ENCODE results near the gene PCTP.

Gene PCTP

DNA sequence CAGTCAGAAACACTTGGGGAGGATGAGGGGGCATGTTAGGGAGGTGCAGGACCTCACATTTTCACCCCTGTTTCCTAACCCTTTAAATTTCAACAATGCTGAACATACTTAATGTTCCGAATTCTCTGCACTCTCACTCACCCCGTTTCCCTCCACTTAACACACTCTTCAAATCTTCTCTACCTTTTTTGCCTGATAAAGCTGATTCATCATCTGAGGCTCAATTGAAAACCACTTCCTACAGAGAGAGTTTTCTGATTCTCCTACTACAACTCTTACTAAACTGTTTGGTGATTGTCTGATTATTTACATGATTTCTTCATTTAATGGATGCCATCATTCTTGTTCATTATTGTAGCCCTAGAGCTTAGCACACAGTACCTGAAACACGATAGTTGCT lies 42.4 kb downstream of the PCTP start:
- Histone ChIP-seq H3K4me2 (ENCODE audit: low read depth, low read length, poor library complexity, severe bottlenecking) (no peak overlapping the region), H3K27ac (ENCODE audit: low read depth, low read length) (no peak overlapping the region), H3K9me3 (ENCODE audit: insufficient read depth, low read length) (no peaks in the 10 kb centered on the region), H3K9ac (ENCODE audit: low read length) (no peak overlapping the region), H3K27me3 (ENCODE audit: low read length) (no peaks in the 10 kb centered on the region), H3K9me2 (replicated peaks; ENCODE audit: insufficient read depth, low read length) (no peaks in the 10 kb centered on the region), H4K20me1 (ENCODE audit: low read depth, low read length) (no peaks in the 10 kb centered on the region), H2AFZ (ENCODE audit: low read depth, low read length, severe bottlenecking) (no peak overlapping the region), H3K79me2 (ENCODE audit: insufficient read depth, low read length) (no peaks in the 10 kb centered on the region), H3K36me3 (ENCODE audit: low read length) (no peaks in the 10 kb centered on the region), H3K4me3 (ENCODE audit: insufficient read depth, low read length, poor library complexity, severe bottlenecking) (no peak overlapping the region), H3F3A (ENCODE audit: insufficient read depth) (no peaks in the 10 kb centered on the region)
- TF ChIP-seq, protein P1, sequence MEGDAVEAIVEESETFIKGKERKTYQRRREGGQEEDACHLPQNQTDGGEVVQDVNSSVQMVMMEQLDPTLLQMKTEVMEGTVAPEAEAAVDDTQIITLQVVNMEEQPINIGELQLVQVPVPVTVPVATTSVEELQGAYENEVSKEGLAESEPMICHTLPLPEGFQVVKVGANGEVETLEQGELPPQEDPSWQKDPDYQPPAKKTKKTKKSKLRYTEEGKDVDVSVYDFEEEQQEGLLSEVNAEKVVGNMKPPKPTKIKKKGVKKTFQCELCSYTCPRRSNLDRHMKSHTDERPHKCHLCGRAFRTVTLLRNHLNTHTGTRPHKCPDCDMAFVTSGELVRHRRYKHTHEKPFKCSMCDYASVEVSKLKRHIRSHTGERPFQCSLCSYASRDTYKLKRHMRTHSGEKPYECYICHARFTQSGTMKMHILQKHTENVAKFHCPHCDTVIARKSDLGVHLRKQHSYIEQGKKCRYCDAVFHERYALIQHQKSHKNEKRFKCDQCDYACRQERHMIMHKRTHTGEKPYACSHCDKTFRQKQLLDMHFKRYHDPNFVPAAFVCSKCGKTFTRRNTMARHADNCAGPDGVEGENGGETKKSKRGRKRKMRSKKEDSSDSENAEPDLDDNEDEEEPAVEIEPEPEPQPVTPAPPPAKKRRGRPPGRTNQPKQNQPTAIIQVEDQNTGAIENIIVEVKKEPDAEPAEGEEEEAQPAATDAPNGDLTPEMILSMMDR (IDR thresholded peaks at IDR 0.05; ENCODE audit: insufficient read depth, low read length, poor library complexity, severe bottlenecking), result no peak
- TF ChIP-seq EZH2phosphoT487 (conservative IDR thresholded peaks at IDR 0.05; ENCODE audit: low read length), result no peak

DNA sequence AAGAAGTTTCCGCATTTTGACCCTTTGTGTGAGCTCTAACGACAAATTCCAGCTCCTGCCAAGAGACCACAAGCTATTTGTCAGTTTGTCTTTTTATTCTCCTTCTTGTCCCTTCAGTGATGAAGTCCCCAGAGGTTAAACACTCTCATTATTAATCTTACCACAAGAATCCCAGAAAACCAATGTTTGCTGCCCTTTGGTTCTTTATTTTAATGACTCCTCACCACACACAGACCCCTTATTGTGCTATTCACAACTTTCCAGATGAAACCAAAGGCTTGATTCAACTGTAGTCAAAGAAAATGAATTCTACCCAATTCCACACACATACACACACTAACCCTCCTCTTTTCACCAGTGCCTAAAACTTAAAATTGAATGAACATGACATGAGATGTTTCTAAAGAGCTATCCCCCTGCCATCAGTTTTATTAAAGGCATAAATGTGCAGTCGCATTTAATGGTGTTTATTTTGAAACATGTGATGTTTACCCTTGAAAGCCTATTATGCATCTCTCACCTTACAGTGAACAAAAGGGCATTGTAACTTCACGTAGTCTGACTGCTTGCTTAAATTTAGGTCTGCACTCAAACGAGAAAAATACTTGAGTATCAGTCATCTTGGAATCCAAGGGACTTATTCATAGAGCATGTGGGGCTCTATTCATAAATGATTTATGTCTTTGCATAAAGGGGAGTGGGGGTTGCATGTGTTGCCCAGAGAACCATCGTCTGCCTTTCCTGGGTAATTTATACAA lies 44.1 kb downstream of the PCTP start:
- Histone ChIP-seq H3K9me2 (replicated peaks; ENCODE audit: insufficient read depth, low read length) (no peaks in the 10 kb centered on the region), H3K9ac (ENCODE audit: low read length) (no peak overlapping the region), H3K9me3 (ENCODE audit: insufficient read depth, low read length) (no peaks in the 10 kb centered on the region), H3K27ac (ENCODE audit: low read depth, low read length) (no peak overlapping the region), H3K4me3 (ENCODE audit: insufficient read depth, low read length, poor library complexity, severe bottlenecking) (no peak overlapping the region), H3K4me2 (ENCODE audit: low read depth, low read length, poor library complexity, severe bottlenecking) (no peak overlapping the region), H2AFZ (ENCODE audit: low read depth, low read length, severe bottlenecking) (no peak overlapping the region), H4K20me1 (ENCODE audit: low read depth, low read length) (no peaks in the 10 kb centered on the region), H3F3A (ENCODE audit: insufficient read depth) (no peaks in the 10 kb centered on the region), H3K79me2 (ENCODE audit: insufficient read depth, low read length) (no peaks in the 10 kb centered on the region), H3K36me3 (ENCODE audit: low read length) (no peaks in the 10 kb centered on the region), H3K27me3 (ENCODE audit: low read length) (no peaks in the 10 kb centered on the region)
- no peak for TF ChIP-seq EZH2phosphoT487 (conservative IDR thresholded peaks at IDR 0.05; ENCODE audit: low read length)

DNA sequence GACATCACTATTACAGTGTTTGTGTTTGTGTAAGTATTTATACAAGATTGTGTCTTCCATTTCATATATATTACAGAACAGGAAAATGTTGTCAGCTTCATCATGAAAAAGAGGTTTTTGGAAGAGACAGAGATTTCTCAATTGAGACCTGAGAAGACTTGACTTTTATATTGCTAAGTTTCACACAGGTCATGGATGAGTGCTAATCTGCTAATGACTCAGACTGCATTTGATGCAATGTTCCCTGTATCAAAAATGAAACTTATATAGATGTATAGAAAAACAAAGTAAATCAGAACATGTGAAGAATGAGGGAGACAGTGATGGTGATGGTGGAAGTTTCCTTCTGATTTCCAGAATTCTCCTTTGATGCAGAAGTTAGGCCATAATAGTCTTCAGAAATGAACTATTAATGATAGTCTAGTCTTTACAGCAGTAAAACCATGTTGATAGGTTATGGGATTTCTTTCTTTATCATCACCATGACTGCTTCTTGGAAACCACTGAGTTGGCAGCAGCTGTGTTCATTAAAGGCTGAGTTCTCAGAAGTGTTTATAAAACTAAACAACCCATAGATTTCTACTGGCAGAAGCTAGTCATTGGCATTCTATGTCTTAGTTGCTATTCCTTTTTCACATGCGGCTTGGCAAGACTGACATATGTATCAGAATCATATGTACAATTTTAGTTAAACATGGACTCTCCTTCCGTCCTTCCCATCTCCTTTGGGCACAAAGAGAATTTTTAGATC lies 56.1 kb downstream of the PCTP start:
- H3K4me3 ChIP-seq (ENCODE audit: insufficient read depth, low read length, poor library complexity, severe bottlenecking), result no peak overlapping the region
- H3K9me3 ChIP-seq (ENCODE audit: insufficient read depth, low read length), result no peaks in the 10 kb centered on the region
- no peaks in the 10 kb centered on the region for H4K20me1 ChIP-seq (ENCODE audit: low read depth, low read length)
- no peaks in the 10 kb centered on the region for H3F3A ChIP-seq (ENCODE audit: insufficient read depth)
- H3K9me2 ChIP-seq (replicated peaks; ENCODE audit: insufficient read depth, low read length), result no peaks in the 10 kb centered on the region
- H3K27ac ChIP-seq (ENCODE audit: low read depth, low read length), result no peak overlapping the region
- no peaks in the 10 kb centered on the region for H3K36me3 ChIP-seq (ENCODE audit: low read length)
- no peaks in the 10 kb centered on the region for H3K27me3 ChIP-seq (ENCODE audit: low read length)
- H2AFZ ChIP-seq (ENCODE audit: low read depth, low read length, severe bottlenecking), result no peak overlapping the region
- H3K4me2 ChIP-seq (ENCODE audit: low read depth, low read length, poor library complexity, severe bottlenecking), result no peak overlapping the region
- TF ChIP-seq EZH2phosphoT487 (conservative IDR thresholded peaks at IDR 0.05; ENCODE audit: low read length), result no peak
- TF ChIP-seq, protein P1 (IDR thresholded peaks at IDR 0.05; ENCODE audit: insufficient read depth, low read length, poor library complexity, severe bottlenecking), result no peak
- H3K9ac ChIP-seq (ENCODE audit: low read length), result no peak overlapping the region
- H3K79me2 ChIP-seq (ENCODE audit: insufficient read depth, low read length), result no peaks in the 10 kb centered on the region

DNA sequence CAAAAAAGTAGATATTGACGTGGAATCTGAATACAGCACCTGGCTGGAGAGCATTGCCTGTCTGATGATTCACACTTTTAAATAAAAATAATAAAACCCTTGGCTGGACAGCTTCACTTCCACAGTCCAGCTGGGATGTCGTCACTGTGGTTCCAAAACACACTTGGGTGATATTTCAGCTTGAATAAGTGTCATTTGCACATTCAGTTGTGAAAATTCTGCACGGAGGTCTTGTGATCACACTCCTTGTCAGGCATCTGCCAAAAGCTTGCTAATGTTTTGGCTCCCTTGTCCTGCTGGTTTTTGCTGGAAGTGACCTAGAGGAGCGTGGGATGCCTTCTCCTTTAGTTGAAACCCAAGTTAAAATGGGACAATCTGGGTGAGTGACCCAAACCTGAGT lies 60.7 kb downstream of the PCTP start:
- H3K9me2 ChIP-seq (replicated peaks; ENCODE audit: insufficient read depth, low read length), result no peaks in the 10 kb centered on the region
- TF ChIP-seq EZH2phosphoT487 (conservative IDR thresholded peaks at IDR 0.05; ENCODE audit: low read length), result no peak
- TF ChIP-seq, protein P1 (IDR thresholded peaks at IDR 0.05; ENCODE audit: insufficient read depth, low read length, poor library complexity, severe bottlenecking), result no peak
- no peaks in the 10 kb centered on the region for H3K36me3 ChIP-seq (ENCODE audit: low read length)
- no peaks in the 10 kb centered on the region for H3F3A ChIP-seq (ENCODE audit: insufficient read depth)
- no peak overlapping the region for H3K27ac ChIP-seq (ENCODE audit: low read depth, low read length)
- no peaks in the 10 kb centered on the region for H4K20me1 ChIP-seq (ENCODE audit: low read depth, low read length)
- H3K9ac ChIP-seq (ENCODE audit: low read length), result no peak overlapping the region
- H3K4me2 ChIP-seq (ENCODE audit: low read depth, low read length, poor library complexity, severe bottlenecking), result no peak overlapping the region
- H3K4me3 ChIP-seq (ENCODE audit: insufficient read depth, low read length, poor library complexity, severe bottlenecking), result no peak overlapping the region
- no peaks in the 10 kb centered on the region for H3K27me3 ChIP-seq (ENCODE audit: low read length)
- H3K79me2 ChIP-seq (ENCODE audit: insufficient read depth, low read length), result no peaks in the 10 kb centered on the region
- no peak overlapping the region for H2AFZ ChIP-seq (ENCODE audit: low read depth, low read length, severe bottlenecking)
- H3K9me3 ChIP-seq (ENCODE audit: insufficient read depth, low read length), result no peaks in the 10 kb centered on the region
